HEK293T (cell line): Measurements from ENCODE around the gene DPP4.

Source experiments
- CTCF ChIA-PET: fragments of 350-600 bp; formaldehyde crosslinking; extraction: SDS; loops from one replicate; lab custom pipeline; 2021; ENCODE audit warnings: antibody characterized with exemption, inconsistent platforms; lab: Yijun Ruan, JAX
- POLR2A ChIA-PET: fragments of 350-600 bp; formaldehyde crosslinking; extraction: SDS; loops from one replicate; lab custom pipeline; 2020; ENCODE audit warnings: antibody characterized with exemption, inconsistent platforms; lab: Yijun Ruan, JAX
- DNase-seq: peaks from one replicate; pipeline ENCODE4 v3.0.0; 2012; ENCODE audit warnings: mixed read lengths; ENCODE audit errors: extremely low spot score
- ARNT ChIP-seq: fragments of 450-650 bp; IDR thresholded peaks from 2 replicates; pipeline ENCODE4 v1.6.1; 2017; ENCODE audit warnings: mild to moderate bottlenecking
- BHLHE40 ChIP-seq: fragments of 450-650 bp; IDR thresholded peaks from 2 replicates; pipeline ENCODE4 v1.6.1; 2016; ENCODE audit warnings: mild to moderate bottlenecking, moderate library complexity, borderline replicate concordance
- CTBP1 ChIP-seq: fragments of 450-650 bp; IDR thresholded peaks from 2 replicates; pipeline ENCODE4 v1.6.1; 2016; ENCODE audit warnings: borderline replicate concordance
- ELF4 ChIP-seq: fragments of 450-650 bp; IDR thresholded peaks from 2 replicates; pipeline ENCODE4 v1.6.1; 2017; ENCODE audit warnings: antibody characterized with exemption
- FOXA1 ChIP-seq: fragments of 450-650 bp; IDR thresholded peaks from 2 replicates; pipeline ENCODE4 v1.6.1; 2016; ENCODE audit warnings: mild to moderate bottlenecking
- FOXK2 ChIP-seq: fragments of 450-650 bp; IDR thresholded peaks from 2 replicates; pipeline ENCODE4 v1.6.1; 2016; ENCODE audit warnings: mild to moderate bottlenecking
- FOXM1 ChIP-seq: fragments of 450-650 bp; IDR thresholded peaks from 2 replicates; pipeline ENCODE4 v1.6.1; 2017; ENCODE audit warnings: mild to moderate bottlenecking, borderline replicate concordance
- HDGF ChIP-seq: fragments of 450-650 bp; IDR thresholded peaks from 2 replicates; pipeline ENCODE4 v1.6.1; 2017; ENCODE audit warnings: antibody characterized with exemption, borderline replicate concordance
- L3MBTL2 ChIP-seq: fragments of 450-650 bp; conservative IDR thresholded peaks from 2 replicates; pipeline ENCODE4 v1.6.1; 2016; ENCODE audit warnings: mild to moderate bottlenecking
- LEF1 ChIP-seq: fragments of 450-650 bp; IDR thresholded peaks from 2 replicates; pipeline ENCODE4 v1.6.1; 2017; ENCODE audit warnings: mild to moderate bottlenecking, borderline replicate concordance
- NFRKB ChIP-seq: fragments of 450-650 bp; IDR thresholded peaks from 2 replicates; pipeline ENCODE4 v1.6.1; 2016; ENCODE audit warnings: mild to moderate bottlenecking, moderate library complexity
- SP1 ChIP-seq: fragments of 450-650 bp; IDR thresholded peaks from 2 replicates; pipeline ENCODE4 v1.6.1; 2017
- SUZ12 ChIP-seq: fragments of 450-650 bp; IDR thresholded peaks from 2 replicates; pipeline ENCODE4 v1.6.1; 2016; ENCODE audit warnings: mild to moderate bottlenecking
- TARDBP ChIP-seq: fragments of 450-650 bp; IDR thresholded peaks from 2 replicates; pipeline ENCODE4 v1.6.1; 2016
- ZNF384 ChIP-seq: fragments of 450-650 bp; IDR thresholded peaks from 2 replicates; pipeline ENCODE4 v1.6.1; 2016
- TF ChIP-seq, protein P1 (sequence below): fragments of 450-650 bp; IDR thresholded peaks from 2 replicates; pipeline ENCODE4 v1.6.1; 2016

DPP4 gene

DNA sequence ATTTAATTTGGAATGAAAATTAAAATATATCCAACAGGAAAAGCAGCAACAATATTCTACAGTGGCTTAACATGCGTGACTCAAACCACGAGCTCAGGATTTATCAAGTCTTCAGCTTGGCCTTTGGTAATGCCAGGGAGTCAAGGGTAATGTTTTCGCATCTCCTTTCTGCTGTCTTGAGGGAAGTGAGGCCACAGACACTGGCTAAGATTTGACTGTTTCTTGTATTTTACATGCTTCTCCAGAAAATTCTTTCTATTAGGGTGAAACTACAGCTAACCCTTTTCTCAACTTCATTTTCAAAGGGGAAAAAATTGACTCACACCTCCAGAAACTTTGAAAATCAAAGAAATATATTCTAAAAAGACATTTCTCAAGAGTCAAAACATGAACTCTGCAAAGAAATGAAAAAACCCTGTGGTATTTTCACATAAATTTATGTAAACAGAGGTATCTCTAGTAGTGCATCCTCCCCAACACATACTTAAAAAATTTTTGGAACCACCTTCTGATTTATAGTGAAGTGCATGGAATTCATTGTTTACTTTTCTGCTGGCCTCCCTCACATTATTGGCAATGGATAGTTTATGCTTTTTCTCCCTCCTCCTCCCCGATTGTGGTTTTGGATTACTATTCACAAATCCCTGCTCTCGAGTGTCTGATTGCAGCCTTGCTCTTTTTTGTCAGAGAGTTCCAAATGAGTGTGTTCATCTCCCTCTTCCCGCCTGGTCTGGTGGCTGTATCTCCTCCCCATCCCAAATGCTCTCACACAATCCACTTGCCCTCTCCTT, 48.7 kb downstream of the DPP4 start:
- ChIA-PET POLR2A (no interaction called here), CTCF (no interaction called here)
- TF ChIP-seq FOXM1 (no peak), HDGF (no peak), NFRKB (no peak), SP1 (no peak), CTBP1 (no peak), ARNT (no peak), L3MBTL2 (no peak), FOXA1 (no peak), BHLHE40 (no peak), LEF1 (no peak), SUZ12 (no peak), TARDBP (no peak), ELF4 (no peak), FOXK2 (no peak)
- TF ChIP-seq, protein P1, sequence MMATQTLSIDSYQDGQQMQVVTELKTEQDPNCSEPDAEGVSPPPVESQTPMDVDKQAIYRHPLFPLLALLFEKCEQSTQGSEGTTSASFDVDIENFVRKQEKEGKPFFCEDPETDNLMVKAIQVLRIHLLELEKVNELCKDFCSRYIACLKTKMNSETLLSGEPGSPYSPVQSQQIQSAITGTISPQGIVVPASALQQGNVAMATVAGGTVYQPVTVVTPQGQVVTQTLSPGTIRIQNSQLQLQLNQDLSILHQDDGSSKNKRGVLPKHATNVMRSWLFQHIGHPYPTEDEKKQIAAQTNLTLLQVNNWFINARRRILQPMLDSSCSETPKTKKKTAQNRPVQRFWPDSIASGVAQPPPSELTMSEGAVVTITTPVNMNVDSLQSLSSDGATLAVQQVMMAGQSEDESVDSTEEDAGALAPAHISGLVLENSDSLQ, result no peak
- no peak for DNase-seq

DNA sequence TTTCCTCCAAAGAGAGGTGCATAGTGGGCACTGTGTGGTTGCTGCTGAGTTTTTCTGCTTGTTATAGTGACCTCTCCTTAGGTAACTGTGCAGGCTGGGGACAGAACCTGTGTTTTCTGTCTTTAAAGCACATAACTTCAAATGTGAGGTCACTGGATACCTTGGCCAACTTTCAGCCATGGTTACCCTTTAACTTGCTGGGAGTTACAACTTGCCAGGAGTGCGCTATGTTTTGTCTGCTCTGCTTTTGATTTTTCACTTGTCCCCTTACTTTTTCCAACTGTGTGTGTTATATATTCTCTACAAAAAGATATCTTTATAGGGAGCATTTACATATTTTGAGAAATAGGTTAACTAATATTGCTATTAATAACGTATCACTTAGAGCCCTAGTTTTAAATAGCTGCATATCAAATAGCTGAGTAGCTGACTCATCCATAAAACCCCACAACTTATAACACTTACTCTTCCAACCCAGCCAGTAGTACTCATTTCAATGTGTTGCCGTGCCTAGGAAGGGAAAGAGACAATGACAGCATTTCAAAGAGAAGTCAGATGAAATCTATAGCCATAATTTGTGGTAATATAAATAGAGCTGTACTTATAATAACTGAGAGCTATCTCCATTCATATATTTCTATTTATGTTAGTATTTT, 51.6 kb downstream of the DPP4 start:
- TF ChIP-seq HDGF, result no peak
- no peak for TF ChIP-seq TARDBP
- TF ChIP-seq FOXK2, result no peak
- TF ChIP-seq SP1, result no peak

DNA sequence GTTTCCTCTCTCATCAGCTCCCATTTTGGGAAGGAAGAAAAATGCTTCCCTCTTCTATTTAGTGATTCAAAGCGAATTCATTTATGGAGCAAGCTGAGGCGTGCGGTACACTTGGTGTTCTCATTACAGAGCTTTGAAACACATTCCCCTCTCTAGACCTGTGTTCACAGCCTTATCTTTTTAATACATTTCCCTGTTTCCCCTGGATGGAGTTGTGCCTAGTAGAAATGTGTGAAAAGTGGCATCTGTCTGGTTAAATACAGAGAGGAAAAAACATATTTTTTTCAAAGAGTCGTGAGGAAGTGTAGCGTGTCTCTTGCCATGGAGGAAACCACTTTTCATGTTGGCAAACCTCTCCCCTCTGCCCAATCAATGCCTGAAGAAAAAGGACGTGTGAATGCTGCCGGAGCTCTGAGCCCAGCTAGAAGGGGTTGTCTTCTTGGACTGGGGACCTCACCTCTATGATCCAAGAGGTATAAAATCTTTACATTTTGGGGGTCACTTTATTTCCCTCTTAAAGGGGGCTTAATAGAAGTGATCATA, 52.4 kb downstream of the DPP4 start:
- DNase-seq, result no peak
- TF ChIP-seq LEF1 (no peak), NFRKB (no peak), ARNT (no peak), CTBP1 (no peak), SUZ12 (no peak), SP1 (no peak), ELF4 (no peak), FOXK2 (no peak), ZNF384 (no peak), HDGF (no peak), FOXM1 (no peak), L3MBTL2 (no peak), BHLHE40 (no peak), FOXA1 (no peak), TARDBP (no peak)
- TF ChIP-seq, protein P1, result no peak
- POLR2A ChIA-PET, result no interaction called here
- CTCF ChIA-PET, result interaction anchor here (0.6 kb wide), 1 partner anchor 958 kb away, joined by 3 read pairs; no protein-coding TSS in a partner anchor

More for the DNA sequence above, 51.6 kb downstream of the DPP4 start:
- DNase-seq, result no peak
- CTCF ChIA-PET, result no interaction called here
- POLR2A ChIA-PET, result no interaction called here

DNA sequence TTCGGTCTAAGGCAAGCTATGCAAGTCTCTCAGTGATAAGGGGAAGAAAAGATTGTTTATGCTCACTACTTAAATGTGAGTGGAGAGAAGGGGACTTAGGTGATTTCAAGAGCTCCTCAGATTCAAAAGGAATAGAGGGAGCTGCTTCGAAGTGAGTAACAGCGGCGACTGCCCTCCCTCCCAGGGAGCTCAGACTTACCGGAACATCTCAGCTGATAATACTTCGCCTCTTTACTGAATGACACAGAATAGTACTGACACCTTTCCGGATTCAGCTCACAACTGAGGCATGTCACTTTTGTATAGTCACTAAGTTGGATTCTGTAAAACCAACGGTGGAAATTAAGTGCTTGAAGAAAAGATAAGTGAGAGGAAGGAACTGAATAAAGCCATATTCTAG, 55.5 kb downstream of the DPP4 start:
- POLR2A ChIA-PET, result no interaction called here
- DNase-seq, result no peak
- TF ChIP-seq FOXK2 (no peak), ZNF384 (no peak), SP1 (no peak), L3MBTL2 (no peak), SUZ12 (no peak), FOXM1 (no peak), LEF1 (no peak), NFRKB (no peak), ELF4 (no peak), HDGF (no peak), ARNT (no peak), TARDBP (no peak)
- TF ChIP-seq, protein P1, result no peak
- CTCF ChIA-PET, result no interaction called here

DNA sequence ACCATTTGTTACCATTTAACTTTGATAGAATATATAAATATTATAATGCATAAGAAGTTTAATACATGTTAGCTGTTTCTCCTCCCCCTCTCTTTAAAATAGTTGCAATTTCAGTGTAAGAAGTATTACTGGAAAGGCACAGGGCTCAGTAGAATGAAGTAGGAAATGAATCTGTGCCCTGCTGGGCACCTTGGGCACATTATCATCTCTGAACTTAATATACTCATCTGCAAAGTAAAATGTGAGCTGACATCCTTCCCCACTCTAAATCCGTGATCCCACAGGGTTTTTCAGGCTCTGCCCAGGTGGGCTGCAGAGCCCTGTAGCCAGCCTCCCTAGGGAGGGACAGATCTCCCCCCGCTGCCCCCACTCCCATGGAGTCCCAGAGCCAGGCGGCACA, 56.8 kb downstream of the DPP4 start:
- ChIA-PET POLR2A (no interaction called here), CTCF (no interaction called here)
- TF ChIP-seq ARNT, result no peak
- no peak for TF ChIP-seq FOXK2
- DNase-seq, result no peak

DNA sequence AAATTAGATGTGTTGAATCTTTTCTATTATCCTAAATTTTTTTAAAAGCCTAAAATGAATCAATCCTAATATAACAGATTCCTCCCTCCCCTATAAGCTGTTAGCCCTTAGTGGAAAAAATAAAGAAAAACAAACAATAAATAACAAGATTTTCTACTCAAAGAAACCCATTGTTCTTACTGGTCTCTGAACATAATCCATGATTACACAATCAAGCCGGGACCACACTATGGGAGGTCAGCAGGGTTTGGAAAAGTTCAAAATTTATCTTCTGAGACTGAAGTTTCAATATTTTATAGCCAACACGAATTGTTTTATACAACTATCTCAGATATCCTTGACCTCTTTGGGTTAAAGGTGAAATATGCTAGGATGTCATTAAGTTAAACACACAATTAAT, 57.9 kb downstream of the DPP4 start:
- CTCF ChIA-PET, result no interaction called here

More for the DNA sequence above, 57.9 kb downstream of the DPP4 start:
- DNase-seq, result no peak
- POLR2A ChIA-PET, result no interaction called here
- TF ChIP-seq FOXM1, result no peak
- TF ChIP-seq SUZ12, result no peak
- TF ChIP-seq CTBP1, result no peak
- no peak for TF ChIP-seq FOXA1
- TF ChIP-seq FOXK2, result no peak
- no peak for TF ChIP-seq SP1
- TF ChIP-seq TARDBP, result no peak
- TF ChIP-seq HDGF, result no peak
- no peak for TF ChIP-seq ARNT
- TF ChIP-seq L3MBTL2, result no peak
- TF ChIP-seq ZNF384, result no peak
- TF ChIP-seq LEF1, result no peak
- no peak for TF ChIP-seq NFRKB
- TF ChIP-seq, protein P1, result no peak
- TF ChIP-seq BHLHE40, result no peak
- TF ChIP-seq ELF4, result no peak
